Trophoblast cell (in vitro differentiated cells and primary cell): ENCODE results near the gene CIDEC.

Experiments
- DNase-seq, 2 donors: peaks; one replicate each; pipeline ENCODE4 v3.0.0-alpha.2; 2016
- H2AFZ ChIP-seq: 2 replicates; pipeline ENCODE4 v1.6.1; 2013; ENCODE audit warnings: low read length, moderate library complexity, mild to moderate bottlenecking; ENCODE audit not compliant: insufficient read depth, poor library complexity
- H2AK5ac ChIP-seq: 2 replicates; pipeline ENCODE4 v1.6.1; 2013; ENCODE audit warnings: mild to moderate bottlenecking, low read length
- H2BK120ac ChIP-seq: 2 replicates; pipeline ENCODE4 v1.6.1; 2013; ENCODE audit warnings: low read length, mild to moderate bottlenecking, moderate library complexity; ENCODE audit not compliant: insufficient read depth, poor library complexity
- H2BK12ac ChIP-seq: 2 replicates; pipeline ENCODE4 v1.6.1; 2013; ENCODE audit warnings: mild to moderate bottlenecking, low read length, moderate library complexity
- H2BK5ac ChIP-seq: 2 replicates; pipeline ENCODE4 v1.6.1; 2013; ENCODE audit warnings: low read length, low read depth, moderate library complexity, mild to moderate bottlenecking; ENCODE audit not compliant: poor library complexity
- H3K14ac ChIP-seq: 2 replicates; pipeline ENCODE4 v1.6.1; 2013; ENCODE audit warnings: mild to moderate bottlenecking, low read length
- H3K18ac ChIP-seq: 2 replicates; pipeline ENCODE4 v1.6.1; 2013; ENCODE audit warnings: mild to moderate bottlenecking, low read length
- H3K23ac ChIP-seq: 2 replicates; pipeline ENCODE4 v1.6.1; 2013; ENCODE audit warnings: low read length
- H3K27ac ChIP-seq: 2 replicates; pipeline ENCODE4 v1.5.1; 2013; ENCODE audit warnings: low read depth, mild to moderate bottlenecking, inconsistent platforms, low read length, moderate library complexity
- H3K27me3 ChIP-seq: 2 replicates; pipeline ENCODE4 v1.6.1; 2013; ENCODE audit warnings: inconsistent platforms, mild to moderate bottlenecking, low read length, moderate library complexity; ENCODE audit not compliant: insufficient read depth
- H3K36me3 ChIP-seq, 2 experiments: 1 replicate in 1 of 2; 2 replicates in 1 of 2; pipeline ENCODE4 v1.6.1; 2013; ENCODE audit warnings: low read length in 2 of 2, mild to moderate bottlenecking in 2 of 2, moderate library complexity in 1 of 2; ENCODE audit not compliant: insufficient read depth in 2 of 2, control insufficient read depth in 1 of 2
- H3K4ac ChIP-seq: 2 replicates; pipeline ENCODE4 v1.6.1; 2013; ENCODE audit warnings: low read depth, mild to moderate bottlenecking, low read length, moderate library complexity
- H3K4me1 ChIP-seq, 2 experiments: 1 replicate in 1 of 2; 2 replicates in 1 of 2; pipeline ENCODE4 v1.6.1; 2013; ENCODE audit warnings: low read length in 2 of 2, mild to moderate bottlenecking in 2 of 2, moderate library complexity in 1 of 2; ENCODE audit not compliant: insufficient read depth in 2 of 2, control insufficient read depth in 1 of 2
- H3K4me2 ChIP-seq: 2 replicates; pipeline ENCODE4 v1.6.1; 2013; ENCODE audit warnings: inconsistent platforms, mild to moderate bottlenecking, low read length, moderate library complexity
- H3K4me3 ChIP-seq: 2 replicates; pipeline ENCODE4 v1.5.1; 2013; ENCODE audit warnings: mild to moderate bottlenecking, low read depth, low read length, inconsistent platforms
- H3K79me1 ChIP-seq: one replicate; pipeline ENCODE4 v1.6.1; 2013; ENCODE audit warnings: low read length
- H3K79me2 ChIP-seq: 2 replicates; pipeline ENCODE4 v1.6.1; 2013; ENCODE audit warnings: low read length, mild to moderate bottlenecking; ENCODE audit not compliant: control insufficient read depth, insufficient read depth, poor library complexity
- H3K9ac ChIP-seq: 2 replicates; pipeline ENCODE4 v1.6.1; 2013; ENCODE audit warnings: mild to moderate bottlenecking, low read length
- H3K9me3 ChIP-seq: 2 replicates; pipeline ENCODE4 v1.6.1; 2013; ENCODE audit warnings: low read depth, mild to moderate bottlenecking, control low read depth, inconsistent platforms, low read length; ENCODE audit not compliant: insufficient read depth
- H4K12ac ChIP-seq: 2 replicates; pipeline ENCODE4 v1.6.1; 2013; ENCODE audit warnings: low read depth, mild to moderate bottlenecking, low read length, moderate library complexity
- H4K8ac ChIP-seq: 2 replicates; pipeline ENCODE4 v1.6.1; 2013; ENCODE audit warnings: low read depth, mild to moderate bottlenecking, low read length, moderate library complexity
- H4K91ac ChIP-seq: one replicate; pipeline ENCODE4 v1.6.1; 2013; ENCODE audit warnings: low read depth, mild to moderate bottlenecking, low read length, moderate library complexity
- WGBS: extraction: QIAGEN DNeasy Blood & Tissue Kit; methylation state at CpG from one replicate; pipeline ENCODE4 v1.1.7; 2013; ENCODE audit warnings: missing lambda C conversion rate; ENCODE audit not compliant: insufficient read length, insufficient coverage; ENCODE audit errors: extremely low coverage; 5-methylcytosine and 5-hydroxymethylcytosine counted together

CIDEC gene

GRCh38 chr3:9861626-9862130, 18.4 kb downstream of the CIDEC start:
- Histone ChIP-seq H3K14ac (no peak overlapping the region), H2BK12ac (no peak overlapping the region), H4K8ac (peak overlapping the region; percentile 32), H3K4me2 (no peak overlapping the region), H3K79me2 (peaks cover 2% of the 10 kb centered on the region), H2AFZ (no peak overlapping the region), H3K9me3 (no peaks in the 10 kb centered on the region), H3K4me1 (peaks cover 7 to 11% of the 10 kb centered on the region in 2 experiments), H3K36me3 (no peaks in the 10 kb centered on the region), H3K4me3 (no peak overlapping the region), H4K91ac (peak overlapping the region; percentile 22), H2BK120ac (no peak overlapping the region), H3K9ac (no peak overlapping the region), H3K23ac (no peak overlapping the region), H3K27me3 (no peaks in the 10 kb centered on the region), H3K4ac (no peak overlapping the region), H4K12ac (no peak overlapping the region), H3K27ac (no peak overlapping the region), H3K79me1 (peaks cover 11% of the 10 kb centered on the region), H3K18ac (no peak overlapping the region), H2BK5ac (no peak overlapping the region), H2AK5ac (no peak overlapping the region)
- no peak for DNase-seq
- WGBS = no CpG with 5 or more reads among the region's 5 CpGs

- H2AK5ac ChIP-seq = no peak overlapping the region
- H3K18ac ChIP-seq = no peak overlapping the region
- no peak overlapping the region for H2AFZ ChIP-seq
- no peak overlapping the region for H3K4me3 ChIP-seq
- peaks cover 11% of the 10 kb centered on the region for H3K79me1 ChIP-seq
- H4K91ac ChIP-seq = peak overlapping the region; percentile 22
- no peak overlapping the region for H3K14ac ChIP-seq
- H4K8ac ChIP-seq = peak overlapping the region; percentile 32
- no peaks in the 10 kb centered on the region for H3K9me3 ChIP-seq
- no peak overlapping the region for H2BK120ac ChIP-seq
- H4K12ac ChIP-seq = no peak overlapping the region
- no peak overlapping the region for H3K9ac ChIP-seq
- H2BK5ac ChIP-seq = no peak overlapping the region
- no peak overlapping the region for H3K4ac ChIP-seq
- no peak for DNase-seq
- H3K79me2 ChIP-seq = peaks cover 2% of the 10 kb centered on the region
- no peak overlapping the region for H2BK12ac ChIP-seq
- H3K27me3 ChIP-seq = no peaks in the 10 kb centered on the region
- H3K4me2 ChIP-seq = no peak overlapping the region
- WGBS = no CpG with 5 or more reads among the region's 4 CpGs
- peaks cover 7 to 11% of the 10 kb centered on the region in 2 experiments for H3K4me1 ChIP-seq
- no peak overlapping the region for H3K27ac ChIP-seq
- H3K36me3 ChIP-seq = no peaks in the 10 kb centered on the region
- H3K23ac ChIP-seq = no peak overlapping the region
These were observed 18.9 kb downstream of the CIDEC start for GRCh38 chr3:9861201-9861600.

- no peak overlapping the region for H3K27ac ChIP-seq
- peaks cover 2% of the 10 kb centered on the region for H3K79me2 ChIP-seq
- H2BK12ac ChIP-seq = no peak overlapping the region
- no peak overlapping the region for H4K8ac ChIP-seq
- H3K18ac ChIP-seq = no peak overlapping the region
- H3K4ac ChIP-seq = no peak overlapping the region
- no peak overlapping the region for H3K23ac ChIP-seq
- H4K91ac ChIP-seq = no peak overlapping the region
- WGBS = no CpG with 5 or more reads among the region's 12 CpGs
- no peak overlapping the region for H3K4me2 ChIP-seq
- no peak overlapping the region for H3K4me3 ChIP-seq
- peaks cover 7 to 12% of the 10 kb centered on the region in 2 experiments for H3K4me1 ChIP-seq
- no peak for DNase-seq
- H3K9me3 ChIP-seq = no peaks in the 10 kb centered on the region
- H2AFZ ChIP-seq = no peak overlapping the region
- no peaks in the 10 kb centered on the region for H3K27me3 ChIP-seq
- no peaks in the 10 kb centered on the region for H3K36me3 ChIP-seq
- H2AK5ac ChIP-seq = no peak overlapping the region
- H3K9ac ChIP-seq = no peak overlapping the region
- no peak overlapping the region for H2BK120ac ChIP-seq
- peaks cover 11% of the 10 kb centered on the region for H3K79me1 ChIP-seq
- H2BK5ac ChIP-seq = no peak overlapping the region
- no peak overlapping the region for H4K12ac ChIP-seq
- no peak overlapping the region for H3K14ac ChIP-seq
These were observed 20.5 kb downstream of the CIDEC start for GRCh38 chr3:9859530-9860025.

- Histone ChIP-seq H3K36me3 (no peaks in the 10 kb centered on the region), H3K4me1 (peaks cover 3 to 7% of the 10 kb centered on the region in 2 experiments), H2BK12ac (peak overlapping the region; percentile 17), H2AK5ac (no peak overlapping the region), H3K18ac (no peak overlapping the region), H3K27ac (no peak overlapping the region), H3K27me3 (no peaks in the 10 kb centered on the region), H3K4me3 (no peak overlapping the region), H3K9me3 (no peaks in the 10 kb centered on the region), H4K12ac (no peak overlapping the region), H3K23ac (no peak overlapping the region), H3K9ac (no peak overlapping the region), H3K79me2 (no peaks in the 10 kb centered on the region), H2BK5ac (no peak overlapping the region), H3K4ac (no peak overlapping the region), H3K14ac (no peak overlapping the region), H4K91ac (peak overlapping the region; percentile 61), H4K8ac (no peak overlapping the region), H3K4me2 (no peak overlapping the region), H2AFZ (no peak overlapping the region), H3K79me1 (no peaks in the 10 kb centered on the region), H2BK120ac (no peak overlapping the region)
- DNase-seq = no peak
- no CpG with 5 or more reads among the region's 3 CpGs for WGBS
These were observed 24.5 kb downstream of the CIDEC start for GRCh38 chr3:9855594-9855993.
